Central memory CD8-positive, alpha-beta T cell (primary cell): ENCODE measurements around the gene TSACC.
"Not testable (repeated sequence)": the region's sequence is repeated elsewhere in the genome, so short reads cannot be mapped to it uniquely, and the experiment has no call there.

Source experiments
- ATAC-seq: fragments of 150-1000 bp; cut with Tn5 transposase; replicated peaks from 2 replicates; pipeline ENCODE4 v1.10.0; 2022; ENCODE audit warnings: mild to moderate bottlenecking, moderate FRiP score, moderate number of reproducible peaks; ENCODE audit not compliant: poor library complexity, severe bottlenecking; ENCODE audit errors: extremely low read depth
- DNase-seq, 2 donors: peaks; one replicate each; pipeline ENCODE4 v3.0.0; 2021; ENCODE audit warnings: low spot score in 2 of 2
- H3K27ac Mint-ChIP-seq: one replicate; pipeline ENCODE4 v1.8.0; 2022; ENCODE audit warnings: low read depth, mild to moderate bottlenecking, moderate library complexity, mixed read lengths
- H3K27me3 Mint-ChIP-seq: one replicate; pipeline ENCODE4 v1.8.0; 2022; ENCODE audit warnings: mixed read lengths
- H3K36me3 Mint-ChIP-seq: one replicate; pipeline ENCODE4 v1.8.0; 2022; ENCODE audit warnings: mild to moderate bottlenecking, moderate library complexity, mixed read lengths; ENCODE audit not compliant: insufficient read depth
- H3K4me1 Mint-ChIP-seq: one replicate; pipeline ENCODE4 v1.8.0; 2022; ENCODE audit warnings: mixed read lengths
- H3K4me3 Mint-ChIP-seq: one replicate; pipeline ENCODE4 v1.8.0; 2022; ENCODE audit warnings: mild to moderate bottlenecking, moderate library complexity, mixed read lengths
- H3K9me3 Mint-ChIP-seq: one replicate; pipeline ENCODE4 v1.8.0; 2022; ENCODE audit warnings: mixed read lengths

Gene TSACC

DNA sequence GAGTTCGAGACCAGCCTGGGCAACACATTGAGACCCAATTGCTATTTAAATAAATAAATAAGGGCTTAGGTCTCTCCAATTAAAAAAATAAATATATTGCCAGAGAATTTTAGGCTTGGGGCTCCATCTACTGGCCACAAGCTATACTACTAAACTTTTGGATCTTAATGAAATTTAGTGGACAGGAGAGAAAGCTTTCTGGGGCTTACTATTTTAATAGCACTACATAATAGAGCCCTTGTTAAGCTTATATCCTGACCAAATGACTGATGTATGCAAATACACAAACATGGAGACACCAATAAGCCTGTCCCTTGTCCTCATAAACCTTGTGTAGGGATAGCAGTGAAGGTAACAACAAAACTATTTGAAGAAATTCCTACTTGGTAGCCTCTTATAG is 18.7 kb upstream of the TSACC start:
- no peak overlapping the region for H3K27ac Mint-ChIP-seq
- peaks cover 79% of the 10 kb centered on the region for H3K36me3 Mint-ChIP-seq
- DNase-seq (no peak), ATAC-seq (no peak)
- H3K4me1 Mint-ChIP-seq: no peaks in the 10 kb centered on the region
- H3K27me3 Mint-ChIP-seq: no peaks in the 10 kb centered on the region
- no peaks in the 10 kb centered on the region for H3K9me3 Mint-ChIP-seq
- H3K4me3 Mint-ChIP-seq: no peak overlapping the region

DNA sequence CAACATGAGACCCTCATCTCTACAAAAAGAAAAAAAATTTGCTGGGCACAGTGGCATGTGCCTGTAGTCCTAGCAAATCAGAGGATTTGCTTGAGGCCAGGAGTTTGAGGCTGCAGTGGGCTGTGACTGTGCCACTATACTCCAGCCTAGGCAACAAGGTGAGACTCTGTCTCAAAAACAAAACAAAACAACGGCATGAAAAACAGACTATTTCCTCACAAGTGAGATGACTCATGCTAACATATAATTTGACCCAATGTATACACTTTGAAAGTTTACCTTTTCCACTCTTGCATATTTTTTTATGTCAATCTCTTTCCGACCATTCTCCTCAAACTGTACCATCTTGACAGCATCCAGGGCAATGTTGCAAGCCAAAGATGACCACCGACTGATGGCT is 17.8 kb upstream of the TSACC start:
- Mint-ChIP-seq H3K4me1 (no peaks in the 10 kb centered on the region), H3K27me3 (no peaks in the 10 kb centered on the region), H3K36me3 (peaks cover 78% of the 10 kb centered on the region), H3K9me3 (no peaks in the 10 kb centered on the region), H3K4me3 (no peak overlapping the region), H3K27ac (no peak overlapping the region)
- no peak for DNase-seq
- ATAC-seq: no peak

DNA sequence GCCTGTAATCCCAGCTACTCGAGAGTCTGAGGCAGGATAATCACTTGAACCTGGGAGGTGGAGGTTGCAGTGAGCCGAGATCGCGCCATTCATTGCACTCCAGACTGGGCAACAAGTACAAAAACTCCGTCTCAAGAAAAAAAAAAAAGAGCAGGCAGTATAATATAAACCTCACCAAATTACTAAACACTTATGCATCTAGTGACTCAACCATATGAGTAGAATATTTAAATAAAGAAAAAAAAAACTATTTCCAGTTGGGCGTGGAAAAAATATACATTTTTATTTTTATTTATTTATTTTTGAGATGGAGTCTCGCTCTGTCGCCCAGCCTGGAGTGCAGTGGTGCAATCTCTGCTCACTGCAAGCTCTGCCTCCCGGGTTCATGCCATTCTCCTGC is 15.1 kb upstream of the TSACC start:
- not testable (repeated sequence) for H3K27me3 Mint-ChIP-seq, H3K9me3 Mint-ChIP-seq, H3K4me3 Mint-ChIP-seq, ATAC-seq, H3K4me1 Mint-ChIP-seq, H3K27ac Mint-ChIP-seq, DNase-seq
- peaks cover 61% of the 10 kb centered on the region for H3K36me3 Mint-ChIP-seq

DNA sequence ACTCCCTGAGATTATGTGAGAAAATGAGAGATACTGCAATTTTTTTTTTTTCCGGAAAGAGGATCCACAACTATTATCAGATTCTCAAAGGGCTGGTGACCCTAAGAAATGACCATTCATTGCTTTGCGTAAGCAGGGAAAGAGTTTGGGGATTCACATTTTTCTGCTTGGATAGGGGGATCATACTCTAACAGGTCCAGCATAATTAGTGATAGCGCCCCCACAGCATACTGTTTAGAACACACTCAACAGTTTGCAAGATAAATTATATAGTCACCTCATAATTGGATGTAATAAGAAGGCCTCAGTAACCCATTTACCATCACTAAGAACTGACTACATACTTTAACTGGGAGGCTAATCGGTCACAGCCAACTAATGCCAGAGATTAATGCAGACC is 2.1 kb upstream of the TSACC start:
- Mint-ChIP-seq H3K27ac (peak overlapping the region; percentile 86), H3K27me3 (no peaks in the 10 kb centered on the region), H3K4me3 (peak overlapping the region; percentile 96), H3K36me3 (peaks cover 43% of the 10 kb centered on the region), H3K9me3 (no peaks in the 10 kb centered on the region), H3K4me1 (peaks cover 37% of the 10 kb centered on the region)
- no peak for ATAC-seq
- DNase-seq: no peak

DNA sequence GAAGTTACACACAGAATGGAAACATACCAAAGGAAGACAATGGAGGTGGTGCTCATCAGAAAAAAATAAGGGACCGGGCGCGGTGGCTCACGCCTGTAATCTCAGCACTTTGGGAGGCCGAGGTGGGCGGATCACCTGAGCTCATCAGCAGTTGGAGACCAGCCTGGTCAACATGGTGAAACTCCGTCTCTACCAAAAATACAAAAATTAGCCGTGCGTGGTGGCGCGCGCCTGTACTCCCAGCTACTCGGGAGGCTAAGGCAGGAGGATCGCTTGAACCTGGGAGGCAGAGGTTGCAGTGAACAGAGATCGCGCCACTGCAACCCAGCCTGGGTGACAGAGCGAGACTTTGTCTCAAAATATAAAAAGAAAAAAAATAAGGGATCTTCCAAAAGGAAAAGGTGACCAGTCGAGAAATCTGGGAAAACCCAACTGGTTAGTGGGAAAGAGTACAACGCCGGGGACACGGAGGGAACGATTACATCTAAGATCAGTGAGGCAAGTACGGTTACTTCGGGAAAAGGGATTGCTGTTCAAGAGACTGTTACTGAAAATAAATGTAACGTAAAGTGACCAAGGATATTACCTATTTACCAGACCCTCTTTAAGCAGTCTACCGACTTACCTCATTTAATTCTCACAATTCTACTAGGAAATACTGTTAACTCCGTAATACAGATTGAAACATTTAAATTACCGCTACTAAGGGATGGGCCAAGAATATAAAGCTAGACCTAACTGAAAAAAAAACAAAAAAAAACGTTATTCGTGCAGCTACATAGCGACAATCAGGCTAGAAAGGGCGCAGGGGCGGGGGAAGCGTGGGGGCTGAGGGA is 1.1 kb upstream of the TSACC start:
- Mint-ChIP-seq H3K27me3 (no peaks in the 10 kb centered on the region), H3K4me1 (peaks cover 37% of the 10 kb centered on the region), H3K4me3 (peak overlapping the region; percentile 96), H3K27ac (peak overlapping the region; percentile 86), H3K9me3 (no peaks in the 10 kb centered on the region), H3K36me3 (peaks cover 36% of the 10 kb centered on the region)
- DNase-seq: no peak
- ATAC-seq: no peak

DNA sequence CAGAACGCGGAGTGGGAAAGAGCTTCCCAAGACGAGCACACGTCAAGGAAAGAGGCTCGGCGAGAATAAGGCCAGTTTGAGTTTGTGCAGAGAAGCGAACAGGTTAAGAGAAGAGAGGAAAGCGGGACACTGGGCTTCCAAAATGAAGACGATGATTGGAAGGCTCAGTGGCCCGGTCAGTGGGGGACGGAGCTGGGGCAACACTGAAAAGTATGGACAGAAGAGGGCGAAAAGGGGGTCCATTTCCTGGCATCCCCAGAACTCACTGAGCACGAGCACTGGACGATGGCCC is 492 bp upstream of the TSACC start:
- DNase-seq (no peak), ATAC-seq (no peak)
- H3K36me3 Mint-ChIP-seq: peaks cover 30% of the 10 kb centered on the region
- H3K27ac Mint-ChIP-seq: peak overlapping the region; percentile 86
- no peaks in the 10 kb centered on the region for H3K27me3 Mint-ChIP-seq
- H3K4me1 Mint-ChIP-seq: peaks cover 37% of the 10 kb centered on the region
- H3K9me3 Mint-ChIP-seq: no peaks in the 10 kb centered on the region
- peak overlapping the region; percentile 96 for H3K4me3 Mint-ChIP-seq

DNA sequence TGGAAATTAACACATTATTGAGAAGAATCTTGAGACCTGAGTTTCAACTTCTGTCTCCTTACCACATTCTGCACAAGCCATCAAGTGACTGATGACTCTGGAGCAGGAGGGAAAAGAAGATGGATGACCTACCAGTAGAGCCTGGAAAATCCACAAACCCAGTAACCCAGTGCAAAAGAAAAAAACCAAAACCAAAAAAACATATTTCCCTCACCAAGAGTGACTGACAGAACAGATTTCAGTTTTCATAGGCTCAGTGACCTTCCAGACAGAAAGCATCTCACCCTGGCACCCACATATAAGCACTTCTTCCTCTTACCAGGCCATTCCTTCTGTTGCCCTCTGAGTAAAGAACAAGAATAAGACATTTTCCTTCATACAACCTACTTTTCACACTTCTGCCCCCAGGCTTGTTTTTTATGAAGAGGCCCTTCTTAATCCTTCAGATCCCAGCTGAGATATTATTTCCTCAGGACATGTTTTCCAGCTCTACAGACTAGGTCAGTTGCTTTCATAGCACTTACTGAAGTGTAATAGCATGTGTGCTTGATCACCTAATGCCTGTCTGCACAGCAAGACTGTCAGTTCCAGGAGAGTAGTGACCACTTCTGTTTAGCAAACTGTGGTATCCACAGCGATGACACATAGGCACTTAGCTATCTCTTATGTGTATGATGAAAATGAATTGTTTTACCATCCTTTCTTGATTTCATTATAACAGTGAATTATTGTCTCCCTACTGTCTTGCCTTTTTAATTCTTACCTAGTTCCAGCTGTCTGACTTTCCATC is 4.0 kb downstream of the TSACC start:
- H3K4me1 Mint-ChIP-seq: peaks cover 10% of the 10 kb centered on the region
- DNase-seq: no peak
- ATAC-seq: no peak
- no peak overlapping the region for H3K4me3 Mint-ChIP-seq
- H3K36me3 Mint-ChIP-seq: peaks cover 8% of the 10 kb centered on the region
- H3K27me3 Mint-ChIP-seq: peaks cover 25% of the 10 kb centered on the region
- no peaks in the 10 kb centered on the region for H3K9me3 Mint-ChIP-seq
- H3K27ac Mint-ChIP-seq: no peak overlapping the region

DNA sequence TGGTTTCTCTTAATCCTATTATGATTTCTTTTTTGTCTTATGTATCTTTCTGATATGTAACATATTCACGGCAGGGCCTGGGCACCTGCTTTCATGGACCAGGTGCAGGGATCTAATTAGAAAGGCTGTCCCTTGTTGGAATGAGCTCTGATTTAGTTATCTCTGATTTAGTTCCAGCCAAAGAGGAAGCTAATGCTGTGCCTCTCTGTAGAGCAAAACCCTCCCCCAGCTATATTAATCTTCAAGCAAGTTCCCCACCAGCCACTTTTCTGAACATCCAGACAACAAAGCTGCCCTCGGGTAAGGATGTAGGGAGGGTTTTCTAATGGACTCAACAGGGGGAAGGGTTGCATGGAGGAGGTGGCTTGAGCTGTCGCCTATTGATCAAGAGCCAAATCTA is 6.1 kb downstream of the TSACC start:
- H3K27ac Mint-ChIP-seq: no peak overlapping the region
- ATAC-seq: no peak

DNA sequence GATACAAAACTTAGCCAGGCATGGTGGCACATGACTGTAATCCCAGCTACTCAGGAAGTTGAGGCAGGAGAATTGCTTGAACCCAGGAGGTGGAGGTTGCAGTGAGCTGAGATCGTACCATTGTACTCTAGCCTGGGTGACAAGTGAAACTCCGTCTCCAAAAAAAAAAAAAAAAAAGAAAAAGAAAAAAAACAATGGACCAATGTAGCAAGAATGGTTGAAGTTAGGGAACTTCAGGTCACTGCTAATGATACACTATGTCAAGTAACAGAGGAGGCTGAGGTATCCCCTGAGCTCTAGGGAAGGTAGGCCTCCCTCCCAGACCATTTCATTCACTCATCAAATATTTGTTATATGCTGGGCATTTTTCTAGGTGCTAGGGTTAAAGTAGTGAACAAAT is 7.7 kb downstream of the TSACC start:
- H3K27me3 Mint-ChIP-seq: peaks cover 29% of the 10 kb centered on the region
- H3K9me3 Mint-ChIP-seq, H3K4me3 Mint-ChIP-seq, H3K36me3 Mint-ChIP-seq, H3K27ac Mint-ChIP-seq, H3K4me1 Mint-ChIP-seq, ATAC-seq, DNase-seq: not testable (repeated sequence)

More for the DNA sequence above, 6.1 kb downstream of the TSACC start:
- H3K36me3 Mint-ChIP-seq: peaks cover 2% of the 10 kb centered on the region
- H3K4me1 Mint-ChIP-seq: no peaks in the 10 kb centered on the region
- no peak overlapping the region for H3K4me3 Mint-ChIP-seq
- H3K9me3 Mint-ChIP-seq: no peaks in the 10 kb centered on the region
- H3K27me3 Mint-ChIP-seq: peaks cover 29% of the 10 kb centered on the region
- DNase-seq: no peak

DNA sequence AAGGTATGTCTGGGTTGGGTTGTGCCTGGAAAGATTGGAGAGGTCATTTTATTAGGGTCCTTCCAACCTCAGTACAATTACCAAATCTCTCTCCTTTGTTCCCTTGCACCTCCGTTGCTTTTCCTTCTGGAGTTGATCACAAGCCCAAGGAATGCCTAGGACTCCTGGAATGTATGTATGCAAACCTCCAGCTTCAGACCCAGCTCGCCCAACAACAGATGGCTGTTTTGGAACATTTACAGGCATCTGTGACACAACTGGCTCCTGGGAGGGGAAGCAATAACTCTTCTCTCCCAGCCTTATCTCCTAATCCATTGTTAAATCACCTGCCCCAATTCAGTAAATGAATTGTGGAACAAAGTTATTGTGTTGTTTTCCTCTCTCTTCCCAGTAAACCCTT is 8.3 kb downstream of the TSACC start:
- no peak for DNase-seq
- ATAC-seq: no peak
- no peak overlapping the region for H3K27ac Mint-ChIP-seq

DNA sequence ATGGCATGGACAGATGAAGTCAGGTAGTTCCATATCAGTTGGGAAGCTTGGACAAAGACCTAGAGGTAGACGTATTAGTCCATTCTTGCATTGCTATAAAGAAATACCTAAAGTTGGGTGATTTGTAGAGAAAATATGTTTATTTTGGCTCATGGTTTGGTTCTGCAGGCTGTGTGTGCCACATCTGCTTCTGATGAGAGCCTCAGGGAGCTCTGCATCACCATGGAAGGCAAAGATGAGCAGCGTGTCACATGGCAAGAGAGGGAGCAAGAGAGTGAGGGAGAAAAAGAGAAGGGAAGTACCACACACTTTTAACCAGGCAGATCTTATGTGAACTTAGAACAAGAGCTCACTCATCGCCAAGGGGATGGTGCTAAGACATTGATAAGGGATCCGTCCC is 9.0 kb downstream of the TSACC start:
- no peak overlapping the region for H3K4me3 Mint-ChIP-seq
- ATAC-seq: no peak
- no peaks in the 10 kb centered on the region for H3K4me1 Mint-ChIP-seq
- no peaks in the 10 kb centered on the region for H3K9me3 Mint-ChIP-seq
- no peaks in the 10 kb centered on the region for H3K36me3 Mint-ChIP-seq
- no peak for DNase-seq
- H3K27me3 Mint-ChIP-seq: peaks cover 29% of the 10 kb centered on the region
- no peak overlapping the region for H3K27ac Mint-ChIP-seq

More for the DNA sequence above, 8.3 kb downstream of the TSACC start:
- Mint-ChIP-seq H3K36me3 (no peaks in the 10 kb centered on the region), H3K4me1 (no peaks in the 10 kb centered on the region), H3K9me3 (no peaks in the 10 kb centered on the region), H3K4me3 (no peak overlapping the region), H3K27me3 (peaks cover 29% of the 10 kb centered on the region)

DNA sequence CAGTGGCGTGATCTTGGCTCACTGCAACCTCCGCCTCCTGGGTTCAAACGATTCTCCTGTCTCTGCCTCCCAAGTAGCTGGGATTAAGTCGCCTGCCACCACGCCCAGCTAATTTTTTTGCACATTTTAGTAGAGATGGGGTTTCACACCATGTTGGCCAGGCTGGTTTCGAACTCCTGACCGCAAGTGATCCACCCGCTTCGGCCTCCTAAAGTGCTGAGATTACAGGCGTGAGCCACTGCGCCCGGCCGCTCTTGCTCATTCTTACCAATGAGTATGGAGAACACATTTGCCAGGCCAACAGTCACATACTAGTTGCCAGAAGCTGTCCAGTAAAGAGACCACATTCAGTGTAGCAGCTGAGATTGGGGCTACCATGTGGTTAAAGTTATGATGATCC is 14.2 kb downstream of the TSACC start:
- not testable (repeated sequence) for H3K9me3 Mint-ChIP-seq, ATAC-seq, DNase-seq, H3K27ac Mint-ChIP-seq, H3K4me1 Mint-ChIP-seq, H3K36me3 Mint-ChIP-seq, H3K4me3 Mint-ChIP-seq
- peaks cover 35% of the 10 kb centered on the region for H3K27me3 Mint-ChIP-seq

DNA sequence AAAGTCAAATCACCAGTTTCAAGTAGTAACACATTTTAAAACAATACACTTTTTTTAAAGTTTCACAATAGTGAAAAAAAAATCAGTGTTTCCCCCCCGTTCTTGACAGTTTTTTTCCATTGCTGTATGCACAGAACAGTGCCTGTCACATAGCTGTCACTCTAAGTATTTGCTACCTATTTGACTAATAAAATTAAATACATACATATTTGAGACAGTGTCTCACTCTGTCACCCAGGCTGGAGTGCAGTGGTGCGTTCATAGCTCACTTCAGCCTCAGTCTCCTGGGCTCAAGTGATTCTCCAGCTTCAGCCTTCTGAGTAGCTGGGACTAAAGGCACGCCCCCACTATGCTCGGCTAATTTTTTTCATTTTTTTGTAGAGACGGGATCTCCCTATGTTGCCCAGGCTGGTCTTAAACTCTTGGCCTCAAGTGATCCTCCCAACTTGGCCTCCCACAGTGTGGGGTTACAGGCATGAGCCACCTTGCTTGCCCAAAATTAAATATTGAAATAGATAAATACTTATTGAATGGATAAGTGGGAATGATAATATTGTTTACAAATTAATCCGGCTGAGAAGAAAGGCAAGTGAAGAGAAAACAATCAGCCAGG is 18.0 kb downstream of the TSACC start:
- Mint-ChIP-seq H3K36me3 (peaks cover 1% of the 10 kb centered on the region), H3K4me1 (peaks cover 9% of the 10 kb centered on the region), H3K4me3 (no peak overlapping the region), H3K27me3 (peaks cover 49% of the 10 kb centered on the region), H3K27ac (no peak overlapping the region), H3K9me3 (no peaks in the 10 kb centered on the region)
- no peak for DNase-seq
- ATAC-seq: no peak
